Right kidney (tissue), 9 donors: ENCODE results near the gene DOCK10.
"Not testable (repeated sequence)": the region's sequence is repeated elsewhere in the genome, so short reads cannot be mapped to it uniquely, and the experiment has no call there.

ENCODE experiments used
- DNase-seq: peaks from one replicate; pipeline ENCODE4 v3.0.0-alpha.2; 2016
- long read RNA-seq, 8 donors: transcript quantifications; one replicate each; lab custom pipeline, GENCODE V29; 2026

Gene DOCK10
- long read RNA-seq, donor 1: 0 reads
- long read RNA-seq, donor 2: 0 reads
- long read RNA-seq, donor 3: 0 reads
- long read RNA-seq, donor 4: 0 reads
- long read RNA-seq, donor 5, full-length matches to known transcripts: 1 of 1 reads
- long read RNA-seq, donor 5, partial matches to known transcripts: 0 of 1 reads
- long read RNA-seq, donor 5, other reads (novel, unspliced or antisense): 0 of 1 reads
- long read RNA-seq, donor 6: 0 reads
- long read RNA-seq, donor 7: 0 reads
- long read RNA-seq, donor 8: 0 reads

GRCh38 chr2:225041851-225042799, at the start of gene DOCK10:
DOCK10 (minus strand) TSS chr2:225042468; CDS start chr2:225042374, 94 bp downstream.
- DNase-seq: peak; percentile 77

GRCh38 chr2:225091336-225091735, 49.1 kb upstream of the DOCK10 start:
- no peak for DNase-seq

- no peak for DNase-seq
These were observed 48.5 kb upstream of the DOCK10 start for GRCh38 chr2:225090746-225091145.

GRCh38 chr2:225086915-225087314, 44.6 kb upstream of the DOCK10 start:
- no peak for DNase-seq

GRCh38 chr2:225086439-225086838, 44.2 kb upstream of the DOCK10 start:
- no peak for DNase-seq

- no peak for DNase-seq
These were observed 41.0 kb upstream of the DOCK10 start for GRCh38 chr2:225083276-225083675.

GRCh38 chr2:225076125-225076524, 33.9 kb upstream of the DOCK10 start:
- DNase-seq: no peak

- DNase-seq: no peak
These were observed 32.8 kb upstream of the DOCK10 start for GRCh38 chr2:225074919-225075681.

- no peak for DNase-seq
These were observed 32.1 kb upstream of the DOCK10 start for GRCh38 chr2:225074366-225074765.

GRCh38 chr2:225073198-225073597, 30.9 kb upstream of the DOCK10 start:
- DNase-seq: no peak

- no peak for DNase-seq
These were observed 30.2 kb upstream of the DOCK10 start for GRCh38 chr2:225072444-225072843.

- DNase-seq: no peak
These were observed 28.5 kb upstream of the DOCK10 start for GRCh38 chr2:225070811-225071210.

GRCh38 chr2:225069966-225070365, 27.7 kb upstream of the DOCK10 start:
- no peak for DNase-seq

- no peak for DNase-seq
These were observed 27.2 kb upstream of the DOCK10 start for GRCh38 chr2:225069477-225069876.

GRCh38 chr2:225065882-225066281, 23.6 kb upstream of the DOCK10 start:
- DNase-seq: no peak

- DNase-seq: no peak
These were observed 22.7 kb upstream of the DOCK10 start for GRCh38 chr2:225064928-225065327.

GRCh38 chr2:225064362-225064761, 22.1 kb upstream of the DOCK10 start:
- no peak for DNase-seq

GRCh38 chr2:225056330-225057073, 14.2 kb upstream of the DOCK10 start:
- no peak for DNase-seq

GRCh38 chr2:225055714-225056113, 13.4 kb upstream of the DOCK10 start:
- no peak for DNase-seq

- DNase-seq: no peak
These were observed 10.4 kb upstream of the DOCK10 start for GRCh38 chr2:225052703-225053102.

- not testable (repeated sequence) for DNase-seq
These were observed 5.2 kb upstream of the DOCK10 start for GRCh38 chr2:225047502-225047901.

GRCh38 chr2:225042800-225043167, 516 bp upstream of the DOCK10 start:
- no peak for DNase-seq
